HG03025 (cell line): ENCODE data around the gene SLC5A3.

ENCODE experiments used
- ATAC-seq: cut with Tn5 transposase; IDR thresholded peaks from one replicate; pipeline ENCODE4 v1.9.1; 2021; ENCODE audit warnings: mild to moderate bottlenecking, moderate library complexity; ENCODE audit not compliant: unreplicated experiment, low FRiP score

SLC5A3 gene

GRCh38 chr21:34065027-34065426 is 8.4 kb upstream of the SLC5A3 start:
- no peak for ATAC-seq

DNA sequence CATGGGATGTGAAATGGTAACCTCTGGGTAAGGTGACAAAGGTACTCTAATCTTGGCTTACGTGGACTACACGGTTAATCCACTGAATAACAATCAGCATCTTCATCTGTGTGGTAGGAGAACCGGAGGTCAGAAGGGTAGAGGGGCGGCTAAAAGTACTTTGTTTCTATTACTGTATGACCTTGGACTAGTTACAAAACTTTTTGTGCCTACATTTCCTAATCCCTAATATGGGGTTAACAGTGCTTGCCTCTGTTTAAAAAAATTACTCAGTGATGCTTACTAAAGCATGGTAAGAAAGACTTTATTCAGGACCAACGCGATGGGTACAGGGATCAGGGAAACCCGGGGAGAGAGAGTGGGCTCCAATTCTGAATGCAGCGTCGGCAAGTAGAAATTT is 1.7 kb upstream of the SLC5A3 start:
- ATAC-seq: no peak

DNA sequence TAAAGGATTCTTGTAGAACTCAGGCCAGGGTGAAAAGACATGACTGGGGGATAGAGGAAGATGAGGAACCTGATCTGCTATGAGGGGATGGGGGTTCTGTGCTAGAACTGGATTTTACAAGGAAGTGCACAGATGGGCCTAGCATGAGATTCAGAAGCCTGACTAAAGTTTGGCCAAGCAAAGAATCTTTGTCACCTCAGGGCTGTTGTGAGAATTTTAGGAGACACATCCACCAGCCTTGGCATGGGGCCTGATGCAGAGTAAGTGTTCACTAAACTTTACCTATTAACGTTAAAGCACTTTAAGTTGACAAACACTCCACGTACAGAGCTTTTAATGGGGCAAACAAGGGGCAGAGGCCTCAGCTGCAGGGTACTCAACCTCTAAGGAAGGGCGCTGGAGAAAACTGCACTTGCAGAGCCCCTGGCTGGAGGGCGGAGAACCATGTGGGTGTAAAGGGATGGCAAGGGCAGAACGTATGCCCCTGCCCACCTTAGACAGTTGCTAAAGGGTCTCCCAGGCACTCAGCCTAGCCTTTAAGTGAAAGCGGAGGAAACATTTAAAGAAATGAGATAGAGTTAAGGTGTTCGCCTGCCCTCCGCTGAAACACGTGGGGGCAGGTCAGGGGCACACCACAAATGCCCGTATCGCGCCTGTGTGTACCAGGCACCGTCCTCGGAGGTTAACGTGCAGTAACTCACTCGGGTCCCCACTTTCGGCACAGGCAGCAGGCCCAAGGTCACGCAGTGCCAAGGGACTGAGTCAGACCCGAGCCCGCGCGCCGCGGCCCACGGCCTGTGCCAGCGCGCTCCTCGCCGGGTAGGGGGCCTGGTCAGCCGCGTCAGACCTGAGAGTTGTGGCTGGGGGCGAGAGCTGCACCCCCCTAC is 990 bp upstream of the SLC5A3 start:
- ATAC-seq: peak; percentile 12

- peak; percentile 29 for ATAC-seq
Observed at GRCh38 chr21:34073749-34074282, 438 bp downstream of the SLC5A3 start.

DNA sequence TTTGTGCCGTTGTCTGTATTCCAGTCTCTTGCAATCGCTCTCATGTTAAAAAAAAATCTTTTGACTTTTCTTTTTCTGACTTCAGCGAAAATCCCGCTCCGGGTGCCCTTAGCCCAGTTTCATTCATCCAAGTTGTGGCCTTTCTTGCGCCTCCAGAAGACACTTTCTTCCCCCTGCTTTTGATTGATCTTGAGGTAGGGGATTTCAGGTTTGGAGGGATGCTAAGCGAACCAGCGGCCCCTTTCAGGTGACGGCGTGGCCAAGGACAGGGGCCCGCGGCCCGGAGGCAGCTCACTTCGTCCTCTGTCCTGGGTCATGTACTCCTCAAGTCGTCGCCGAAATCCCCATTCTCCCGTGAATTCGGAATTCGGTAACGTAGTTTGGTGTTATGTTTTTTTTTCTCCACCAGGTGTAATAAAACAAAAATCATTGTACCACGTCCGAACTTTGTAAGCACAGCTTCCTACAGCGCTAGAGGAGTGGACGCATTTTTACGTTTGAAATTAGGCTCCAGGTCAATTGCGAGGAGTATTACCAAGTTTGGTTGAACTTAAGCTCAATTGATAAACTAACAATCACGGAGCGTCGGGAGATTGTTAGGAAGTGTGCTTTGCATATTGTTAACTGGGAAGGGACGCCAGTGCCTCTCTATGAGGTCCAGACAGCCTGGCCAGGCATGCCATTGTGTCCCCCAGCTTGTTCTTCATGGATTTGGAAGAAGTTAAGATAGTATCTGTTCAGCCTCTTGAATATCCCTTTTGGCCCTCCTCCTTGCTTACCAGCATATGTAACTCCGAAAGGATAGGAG is 1.1 kb downstream of the SLC5A3 start:
- ATAC-seq: no peak

DNA sequence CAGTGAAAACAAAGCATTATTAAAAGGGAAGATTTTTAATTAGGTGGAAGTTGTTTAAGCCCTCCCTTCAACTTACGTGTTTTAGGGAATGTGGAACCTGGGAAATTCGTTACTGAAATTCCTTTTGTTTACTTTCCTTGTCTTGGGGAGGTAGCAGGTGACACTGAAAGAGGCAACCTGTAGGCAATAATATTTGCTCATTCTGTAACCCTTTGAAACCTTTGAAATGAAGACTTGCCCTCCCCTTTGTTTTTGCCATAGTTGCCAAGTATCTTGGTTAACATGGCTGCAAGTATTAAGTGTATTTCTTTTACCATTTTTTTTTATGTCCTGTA is 1.7 kb downstream of the SLC5A3 start:
- ATAC-seq: no peak

DNA sequence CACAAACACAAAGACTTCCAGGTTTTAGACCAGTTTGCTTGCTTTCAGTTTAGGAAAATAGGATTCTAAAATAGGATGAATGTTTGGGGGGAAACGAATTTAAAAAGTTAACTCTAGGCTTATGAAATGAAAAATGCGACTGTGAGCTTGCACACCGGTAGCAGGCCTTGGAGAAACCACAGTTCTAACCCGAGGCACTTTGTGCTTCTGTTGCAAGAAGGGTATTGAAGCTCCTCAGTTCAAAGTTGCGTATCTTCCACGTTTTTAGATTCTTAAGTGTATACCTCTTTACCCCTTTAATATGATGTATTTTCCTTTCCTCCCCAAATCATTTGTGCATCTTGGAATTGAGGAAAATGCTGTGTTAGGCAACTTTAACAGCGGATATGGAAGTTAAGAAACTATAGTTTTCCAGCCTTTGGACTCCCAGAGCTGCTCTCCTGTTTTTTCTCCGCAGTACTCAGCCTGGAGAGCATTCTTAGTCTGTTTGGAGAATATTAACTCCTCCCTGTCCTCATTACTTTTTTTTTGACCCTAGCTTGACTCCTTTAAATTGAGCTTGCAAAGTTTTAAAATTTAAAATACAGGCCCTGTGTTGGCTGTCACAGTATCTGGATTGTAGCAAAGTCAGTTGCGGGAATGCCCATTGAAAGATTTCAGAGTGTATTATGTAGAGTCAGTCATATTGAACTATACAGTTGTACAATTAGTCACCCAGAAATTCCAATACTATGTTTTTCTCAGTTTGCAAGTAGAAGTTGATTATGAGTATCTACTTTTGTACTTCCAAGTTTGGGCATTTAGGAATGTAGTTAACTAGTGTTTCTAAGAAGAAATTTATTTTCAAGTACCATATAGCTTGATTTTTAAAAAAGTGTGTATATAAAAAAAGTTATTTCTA is 2.6 kb downstream of the SLC5A3 start:
- no peak for ATAC-seq

- no peak for ATAC-seq
Observed at GRCh38 chr21:34076835-34077234, 3.5 kb downstream of the SLC5A3 start.

DNA sequence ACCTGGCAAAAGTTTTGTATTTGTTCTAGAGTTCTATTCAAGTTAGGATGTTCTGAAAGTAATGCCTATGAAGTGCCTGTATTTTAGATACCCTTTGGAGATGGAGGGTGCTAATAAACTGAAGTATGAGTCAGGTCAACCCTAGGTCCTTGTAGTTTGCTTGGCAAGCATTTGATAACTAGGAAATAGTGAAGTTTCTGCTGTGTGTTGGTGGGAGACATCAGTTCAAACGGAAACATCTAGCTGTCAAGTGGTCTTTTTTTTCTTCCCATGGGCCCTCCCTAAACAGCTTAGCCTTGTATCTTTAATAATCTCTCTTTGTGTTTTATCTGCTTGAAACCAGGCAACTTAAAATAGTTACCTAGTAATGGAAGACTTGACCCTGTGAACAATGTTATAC is 4.5 kb downstream of the SLC5A3 start:
- ATAC-seq: no peak

DNA sequence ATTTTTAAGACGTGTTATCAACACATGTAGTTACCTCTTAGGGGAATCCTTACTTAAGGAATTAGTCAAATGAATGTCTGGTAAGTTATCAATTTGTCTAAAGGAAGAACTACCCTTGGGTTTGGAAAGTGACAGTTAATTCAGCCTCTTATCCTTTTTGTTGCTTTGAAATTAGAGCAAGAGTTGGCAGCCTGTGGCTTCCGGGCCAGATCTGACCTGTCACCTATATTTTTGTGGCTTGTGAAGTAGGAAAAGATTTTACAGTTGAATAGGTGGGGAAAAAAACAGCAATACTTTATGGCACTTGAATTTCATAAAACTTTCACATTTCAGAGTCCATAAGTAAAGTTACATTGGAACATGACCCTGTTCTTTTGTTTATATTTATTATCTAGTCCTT is 5.5 kb downstream of the SLC5A3 start:
- no peak for ATAC-seq

GRCh38 chr21:34080710-34081109 is 7.3 kb downstream of the SLC5A3 start:
- ATAC-seq: no peak

GRCh38 chr21:34082769-34083168 is 9.4 kb downstream of the SLC5A3 start:
- ATAC-seq: no peak

- ATAC-seq: no peak
Observed at GRCh38 chr21:34083357-34083756, 10.0 kb downstream of the SLC5A3 start.

GRCh38 chr21:34085129-34085528 is 11.8 kb downstream of the SLC5A3 start:
- no peak for ATAC-seq

GRCh38 chr21:34086887-34087306 is 13.5 kb downstream of the SLC5A3 start:
- no peak for ATAC-seq

DNA sequence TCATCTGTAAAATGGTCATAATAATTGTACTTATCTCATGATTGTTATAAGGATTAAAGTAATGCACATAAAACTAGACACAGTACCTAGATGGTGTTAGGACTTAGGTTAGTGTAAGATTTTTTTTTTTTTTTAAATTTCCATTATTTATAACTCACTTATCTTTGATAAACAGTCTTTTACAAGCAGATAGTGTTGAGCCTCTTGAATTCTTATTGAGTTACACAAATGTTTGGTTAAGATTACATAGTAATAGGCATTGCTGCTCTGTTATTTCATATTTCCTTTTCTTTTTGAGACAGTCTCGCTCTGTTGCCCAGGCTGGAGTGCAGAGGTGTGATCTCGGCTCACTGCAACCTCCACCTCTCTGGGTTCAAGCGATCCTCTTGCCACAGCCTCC is 15.4 kb downstream of the SLC5A3 start:
- no peak for ATAC-seq

DNA sequence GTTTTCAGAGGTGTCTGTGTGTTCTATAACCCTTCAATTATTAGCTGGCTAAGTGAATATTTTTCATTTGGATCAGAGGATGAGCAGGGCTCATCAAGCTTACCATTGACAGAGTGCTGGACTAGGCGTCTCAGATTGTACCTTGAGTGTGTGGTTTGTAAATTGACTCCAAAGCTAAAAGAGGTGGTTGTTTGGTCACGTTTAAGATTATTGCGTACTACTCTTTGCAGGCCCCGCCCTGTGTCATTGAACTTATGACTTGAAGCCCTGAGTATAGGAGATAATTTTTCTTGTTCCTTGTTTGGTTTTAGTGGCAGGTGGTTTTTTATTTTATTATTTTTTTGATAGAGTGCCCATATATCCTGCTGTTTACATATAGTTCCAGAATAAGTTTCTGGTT is 17.7 kb downstream of the SLC5A3 start:
- no peak for ATAC-seq

- ATAC-seq: no peak
Observed at GRCh38 chr21:34091607-34092006, 18.2 kb downstream of the SLC5A3 start.

GRCh38 chr21:34092262-34092921 is 19.0 kb downstream of the SLC5A3 start:
- ATAC-seq: no peak

DNA sequence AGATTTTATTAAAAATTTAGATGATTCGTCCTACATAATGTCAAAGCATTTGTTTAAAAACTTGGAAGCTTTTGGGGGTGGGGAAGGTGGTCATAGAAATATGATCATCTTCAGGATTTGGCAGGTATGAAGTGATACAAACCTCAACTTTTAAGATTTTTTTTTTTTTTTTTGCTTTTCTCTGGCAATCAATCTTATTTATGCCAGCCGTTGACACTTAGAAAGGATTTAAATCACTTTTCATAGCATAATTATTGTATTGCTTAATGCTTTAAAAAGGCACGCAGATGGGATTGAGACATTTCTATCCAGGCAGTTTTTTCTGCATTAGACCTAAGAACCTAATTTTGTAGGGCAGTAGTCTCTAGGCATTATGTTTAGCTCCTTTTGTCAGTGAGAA is 19.7 kb downstream of the SLC5A3 start:
- no peak for ATAC-seq
